Activated T-cell treated with anti-CD3 and anti-CD28 coated beads for 1 hour (primary cell): ENCODE data around the gene SLC5A10.
"Not testable (repeated sequence)": the region's sequence is repeated elsewhere in the genome, so short reads cannot be mapped to it uniquely, and the experiment has no call there.

Experiments used
- DNase-seq: peaks from one replicate; pipeline ENCODE4 v3.0.0-alpha.2; 2020; ENCODE audit warnings: low read depth

Gene SLC5A10

DNA sequence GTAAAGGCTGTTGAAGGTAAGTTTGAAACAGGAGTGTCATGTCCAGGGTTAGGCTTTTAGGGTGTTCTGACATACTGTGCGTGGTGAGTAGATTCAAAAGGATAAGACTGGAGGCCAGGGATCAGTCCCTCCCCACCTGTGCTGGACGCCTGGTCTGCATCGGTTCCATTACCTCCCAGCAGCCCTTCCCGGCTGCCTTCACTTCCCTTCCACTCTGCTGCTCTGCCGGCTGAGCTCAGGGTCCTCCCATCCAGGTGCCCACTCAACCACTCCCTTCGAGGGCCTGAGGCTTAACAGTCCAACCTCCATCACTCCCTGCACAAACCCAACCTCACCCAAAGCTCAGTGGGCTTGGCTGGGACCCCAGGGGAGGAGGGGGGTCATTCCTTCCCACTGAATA is 4.1 kb upstream of the SLC5A10 start:
- no peak for DNase-seq

DNA sequence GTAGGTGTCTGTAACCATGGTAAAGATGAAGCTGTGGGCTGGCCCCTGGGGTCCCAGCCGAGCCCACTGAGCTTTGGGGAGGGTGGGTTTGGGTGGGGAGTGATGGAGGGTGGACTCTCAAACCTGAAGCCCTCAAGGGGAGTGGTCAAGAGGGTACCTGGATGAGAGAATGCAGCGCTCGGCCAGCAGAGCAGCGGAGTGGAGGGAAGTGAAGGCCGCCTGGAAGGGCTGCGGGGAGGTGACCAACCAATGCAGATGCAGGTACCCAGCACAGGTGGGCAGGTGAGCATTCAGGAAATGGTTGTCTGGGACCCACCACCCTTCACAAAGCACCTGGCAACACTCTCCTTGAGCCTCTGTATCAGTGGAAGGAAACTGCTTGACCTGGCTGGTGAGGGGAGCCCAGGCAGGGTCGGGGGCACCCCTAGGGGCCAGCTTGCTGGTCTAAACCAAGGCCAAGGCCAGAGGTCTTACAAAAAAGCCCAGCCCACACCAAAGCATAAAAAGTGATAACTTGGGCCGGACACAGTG is 3.4 kb upstream of the SLC5A10 start:
- DNase-seq = no peak

DNA sequence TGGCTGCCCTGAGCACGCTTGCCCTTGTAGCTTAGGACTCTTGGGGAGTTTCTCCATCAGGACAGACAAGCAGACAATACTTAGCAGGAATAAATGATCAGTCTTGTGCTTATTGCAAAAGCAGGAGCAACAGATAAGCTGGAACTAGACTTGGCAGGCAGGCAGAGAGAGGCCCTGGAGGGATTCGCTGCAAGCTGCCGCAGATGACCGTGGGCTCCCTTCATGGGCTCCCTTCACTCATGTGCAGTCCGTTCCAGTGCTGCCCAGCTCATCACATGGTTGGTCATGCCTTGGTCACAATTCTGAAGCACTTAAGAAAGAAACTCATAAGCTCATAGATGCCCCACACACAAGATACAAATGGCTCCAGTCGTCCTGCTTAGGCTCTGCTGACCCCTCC is 2.4 kb upstream of the SLC5A10 start:
- DNase-seq = no peak

DNA sequence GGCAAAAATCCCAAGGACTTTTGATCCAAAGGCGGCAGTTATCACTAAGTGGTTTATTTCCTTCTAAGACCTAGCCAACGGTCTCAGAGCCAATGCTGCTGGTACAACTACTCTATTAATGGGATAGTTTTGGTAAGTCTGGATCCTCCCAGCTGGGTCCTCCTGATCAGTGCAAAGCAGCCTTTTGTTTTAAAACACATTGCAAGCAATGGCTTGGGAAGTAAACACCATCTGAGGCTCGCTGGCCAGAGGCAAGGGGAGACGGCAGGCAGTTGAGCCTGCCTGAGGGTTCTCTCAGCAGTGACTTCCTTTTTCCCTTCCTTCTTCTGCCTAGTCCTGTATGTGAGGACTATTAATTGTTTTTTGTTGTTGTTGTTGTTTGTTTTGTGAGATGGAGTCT is 1.6 kb upstream of the SLC5A10 start:
- DNase-seq = no peak

DNA sequence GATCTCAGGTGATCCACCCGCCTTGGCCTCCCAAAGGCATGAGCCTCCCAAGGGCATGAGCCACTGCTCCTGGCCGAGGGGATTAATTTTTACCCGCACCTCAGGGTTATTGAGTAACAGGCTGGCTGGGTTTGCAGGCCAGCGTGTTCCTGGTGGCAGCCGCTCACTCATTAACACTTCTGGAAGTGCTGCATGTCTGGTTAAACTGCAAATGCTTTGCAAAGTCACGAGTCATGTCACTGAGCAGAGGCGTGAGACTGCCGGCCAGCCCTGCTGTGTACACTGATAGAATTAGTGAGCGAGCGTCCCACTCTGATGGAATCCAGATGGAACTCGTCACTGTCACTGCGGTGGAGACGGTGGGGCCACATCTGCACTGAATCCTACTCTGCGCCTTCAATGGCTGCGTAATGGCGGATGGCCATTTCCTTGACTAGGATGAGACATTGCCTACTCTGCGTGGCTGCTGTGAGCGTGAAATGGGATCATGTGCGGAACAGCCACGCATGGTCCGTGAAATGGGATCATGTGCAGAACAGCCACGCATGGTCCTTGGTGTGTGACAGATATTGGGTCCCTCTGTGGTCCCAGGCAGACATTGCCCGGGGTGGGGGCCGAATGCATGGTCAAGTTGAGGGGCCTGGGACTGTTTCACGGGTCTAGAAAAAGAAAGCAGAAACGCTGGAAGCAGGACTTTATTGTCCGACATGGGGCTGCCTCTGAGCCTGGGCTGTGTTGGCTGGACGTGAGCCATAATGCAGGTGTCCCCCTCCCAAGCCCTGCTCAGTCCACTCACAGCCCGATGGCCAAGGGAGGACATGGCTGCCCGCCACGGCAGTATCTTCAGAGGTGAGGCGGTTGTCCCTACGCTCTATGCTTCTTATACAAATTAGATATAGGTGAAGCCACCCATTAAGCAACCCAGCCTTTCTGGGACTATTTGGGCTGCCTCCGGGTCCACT is 740 bp upstream of the SLC5A10 start:
- no peak for DNase-seq

DNA sequence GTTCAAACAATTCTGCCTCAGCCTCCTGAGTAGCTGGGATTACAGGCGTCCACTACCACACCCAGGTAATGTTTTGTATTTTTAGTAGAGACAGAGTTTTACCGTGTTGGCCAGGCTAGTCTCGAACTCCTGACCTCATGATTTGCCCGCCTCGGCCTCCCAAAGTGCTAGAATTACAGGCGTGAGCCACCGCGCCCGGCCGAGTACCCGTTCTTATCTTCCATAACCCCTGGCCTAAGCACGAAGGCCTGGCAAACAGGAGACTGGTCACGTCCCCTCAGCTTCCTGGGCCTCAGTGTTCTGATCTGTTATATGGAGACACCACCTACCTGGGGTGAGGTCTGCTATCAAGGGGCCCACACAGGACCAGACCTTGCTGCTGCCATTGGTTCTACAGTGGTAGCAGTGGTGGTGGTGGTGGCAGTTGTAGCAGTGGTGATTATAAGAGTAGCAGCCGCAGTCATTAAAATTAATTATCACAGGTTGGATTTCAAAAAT is 1.3 kb downstream of the SLC5A10 start:
- DNase-seq = no peak

DNA sequence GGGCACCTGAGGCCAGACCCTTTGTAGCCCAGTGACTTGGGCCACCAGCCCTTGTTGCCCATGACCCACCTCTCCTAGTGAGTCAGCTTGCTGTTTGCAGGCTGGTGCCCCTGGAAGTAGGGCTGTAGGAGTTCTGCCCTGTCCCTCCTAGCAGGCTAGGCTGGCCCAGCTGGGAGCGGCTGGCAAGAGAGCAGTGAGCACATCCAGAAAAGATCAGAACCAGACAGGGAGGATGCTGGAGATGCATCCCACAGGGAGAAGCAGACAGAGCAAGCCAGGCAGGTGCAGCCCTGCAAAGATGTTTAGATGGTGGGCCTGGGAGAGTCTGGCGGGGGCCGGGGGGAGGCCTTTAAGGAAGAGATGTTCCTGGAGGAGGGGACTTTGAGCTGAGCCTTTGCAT is 2.4 kb downstream of the SLC5A10 start:
- no peak for DNase-seq

DNA sequence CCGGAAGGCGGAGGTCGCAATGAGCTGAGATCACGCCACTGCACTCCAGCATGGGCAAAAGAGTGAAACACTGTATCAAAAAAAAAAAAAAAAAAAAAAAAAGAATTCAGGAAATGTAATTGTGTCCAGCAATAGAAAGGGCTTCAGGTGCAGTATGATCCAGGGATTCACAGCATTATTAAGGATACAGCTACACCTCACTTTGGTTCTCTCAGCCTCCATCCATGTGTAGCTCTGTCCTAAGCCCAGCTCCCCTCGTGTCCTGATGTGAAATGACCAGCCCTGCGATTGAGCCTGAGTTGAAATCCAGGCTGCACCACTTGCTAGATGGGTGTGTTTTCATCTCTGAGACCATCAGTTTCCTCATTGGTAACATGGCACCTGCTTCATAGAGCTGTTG is 3.0 kb downstream of the SLC5A10 start:
- DNase-seq = no peak

DNA sequence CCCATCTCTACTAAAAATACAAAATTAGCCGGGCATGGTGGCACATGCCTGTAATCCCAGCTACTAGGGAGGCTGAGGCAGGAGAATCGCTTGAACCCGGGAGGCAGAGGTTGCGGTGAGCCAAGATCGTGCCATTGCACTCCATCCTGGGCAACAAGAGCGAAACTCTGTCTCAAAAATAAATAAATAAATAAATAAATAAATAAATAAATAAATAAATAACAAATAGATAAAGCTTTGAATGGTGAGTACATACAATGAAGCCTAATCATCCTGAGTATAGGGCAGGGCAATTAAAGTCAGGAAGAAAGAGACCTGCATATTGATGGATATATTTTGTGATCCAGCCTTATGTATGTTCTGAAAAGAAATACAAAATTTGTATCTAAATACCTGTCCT is 4.1 kb downstream of the SLC5A10 start:
- not testable (repeated sequence) for DNase-seq

DNA sequence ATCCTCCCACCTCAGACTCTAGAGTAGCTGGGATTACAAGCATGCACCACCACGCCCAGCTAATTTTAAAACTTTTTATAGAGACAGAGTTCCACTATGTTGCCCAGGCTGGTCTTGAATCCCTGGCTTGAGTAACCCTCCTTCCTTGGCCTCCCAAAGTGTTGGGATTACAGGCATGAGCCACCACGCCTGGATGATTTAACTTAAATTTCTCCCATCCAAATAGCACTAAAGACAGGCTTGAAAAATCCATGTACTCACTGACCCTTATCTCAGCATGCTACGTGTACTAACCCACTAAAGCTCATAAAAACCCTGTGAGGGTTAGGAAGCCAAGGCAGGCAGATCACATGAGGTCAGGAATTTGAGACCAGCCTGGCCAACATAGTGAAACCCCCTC is 4.6 kb downstream of the SLC5A10 start:
- DNase-seq = no peak

DNA sequence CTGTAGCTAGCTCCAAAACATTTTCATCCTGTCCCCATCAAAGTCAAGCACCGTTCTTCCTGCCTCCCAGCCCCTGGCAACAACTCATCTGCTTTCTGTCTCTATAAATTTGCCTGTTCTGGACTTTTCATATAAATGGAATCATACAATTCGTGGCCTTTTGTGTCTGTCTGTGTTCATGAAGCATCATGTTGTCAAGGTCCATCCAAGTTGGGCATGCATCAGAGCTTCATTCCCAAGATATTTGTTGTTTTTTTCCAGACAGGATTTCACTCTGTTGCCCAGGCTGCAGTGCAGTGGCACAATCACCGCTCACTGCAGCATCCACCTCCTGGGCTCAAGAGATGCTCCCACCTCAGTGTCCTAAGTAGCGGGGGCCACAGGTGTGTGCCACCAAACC is 5.9 kb downstream of the SLC5A10 start:
- no peak for DNase-seq

DNA sequence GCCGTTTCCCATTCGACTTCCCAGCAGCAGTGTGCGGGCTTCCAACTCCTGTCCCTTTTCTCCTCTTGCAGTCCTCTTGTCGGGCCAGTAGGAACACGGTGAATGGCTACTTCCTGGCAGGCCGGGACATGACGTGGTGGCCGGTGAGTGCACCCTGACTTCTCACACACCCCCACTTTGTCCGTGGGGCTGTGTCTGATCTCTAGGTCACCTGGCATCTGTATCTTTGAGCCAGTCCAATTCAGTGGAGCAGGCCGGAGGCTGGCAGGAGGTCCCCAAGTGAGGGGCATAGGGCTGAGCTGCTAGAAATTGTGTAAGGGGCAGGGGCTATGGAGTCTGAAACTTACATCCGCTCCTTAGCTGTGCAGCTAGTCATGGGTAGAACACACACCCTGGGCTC is 6.6 kb downstream of the SLC5A10 start:
- no peak for DNase-seq

DNA sequence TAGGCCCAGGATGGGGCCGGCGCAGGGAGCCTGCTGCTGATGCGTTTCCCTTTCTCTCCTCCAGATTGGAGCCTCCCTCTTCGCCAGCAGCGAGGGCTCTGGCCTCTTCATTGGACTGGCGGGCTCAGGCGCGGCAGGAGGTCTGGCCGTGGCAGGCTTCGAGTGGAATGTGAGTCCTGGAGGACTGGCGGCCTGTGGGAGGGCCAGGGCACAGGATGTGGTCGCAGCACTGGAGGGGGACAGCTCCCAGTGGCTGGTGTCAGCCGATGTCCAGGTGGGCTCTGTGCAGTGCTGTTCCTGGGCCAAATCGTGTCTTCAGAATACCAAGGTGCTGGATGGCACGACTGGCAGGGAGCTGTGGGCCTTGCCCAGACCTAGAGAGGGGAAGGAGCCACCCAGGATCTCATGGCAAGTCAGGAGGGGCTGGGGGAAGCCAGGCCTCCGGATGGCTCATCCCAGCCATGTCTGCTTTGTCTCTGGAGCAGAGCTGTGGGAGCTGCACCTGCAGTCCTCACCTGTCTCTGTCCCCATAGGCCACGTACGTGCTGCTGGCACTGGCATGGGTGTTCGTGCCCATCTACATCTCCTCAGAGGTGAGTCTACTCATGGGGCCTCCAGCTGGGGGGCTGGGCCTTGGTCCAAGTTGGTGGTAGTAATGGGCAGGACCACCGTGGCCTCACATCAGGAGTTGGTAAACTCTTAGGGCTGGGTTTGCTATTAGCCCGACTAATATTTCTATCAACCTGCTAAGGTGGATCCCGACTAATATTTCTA is 7.3 kb downstream of the SLC5A10 start:
- no peak for DNase-seq

DNA sequence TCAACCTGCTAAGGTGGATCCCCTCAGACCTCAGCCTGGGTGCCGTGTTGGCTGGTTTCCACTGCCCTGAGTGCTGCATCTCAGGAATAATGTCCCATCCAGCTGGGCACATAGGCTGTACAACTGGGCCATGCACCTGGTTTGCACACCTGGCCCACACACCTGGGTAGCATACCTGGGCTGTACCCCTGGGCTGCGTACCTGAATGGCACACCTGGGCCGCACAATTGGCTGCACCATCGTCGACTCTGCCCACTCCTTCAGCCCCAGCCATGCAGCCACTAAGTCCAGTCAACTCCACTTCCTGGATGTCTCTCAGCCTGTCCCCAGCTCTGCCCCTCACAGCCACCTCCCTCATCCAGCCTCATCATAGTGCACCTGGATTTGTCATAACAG is 7.9 kb downstream of the SLC5A10 start:
- no peak for DNase-seq

DNA sequence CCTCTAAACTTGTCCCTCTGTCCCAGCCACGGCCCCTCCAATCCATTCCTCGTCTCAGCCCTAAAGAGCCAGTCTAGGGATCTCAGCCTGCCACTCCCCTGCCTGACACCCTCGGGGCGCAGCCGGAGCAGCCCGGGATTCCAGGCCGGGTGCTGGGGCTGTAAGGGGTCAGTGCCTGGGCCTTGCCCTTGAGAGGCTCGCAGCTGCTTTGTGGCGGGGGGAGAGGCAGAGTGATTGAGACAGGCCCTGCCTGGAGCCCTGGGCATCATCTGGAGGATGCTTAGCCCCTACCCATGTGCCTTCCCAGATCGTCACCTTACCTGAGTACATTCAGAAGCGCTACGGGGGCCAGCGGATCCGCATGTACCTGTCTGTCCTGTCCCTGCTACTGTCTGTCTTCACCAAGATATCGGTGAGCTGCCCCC is 8.3 kb downstream of the SLC5A10 start:
- DNase-seq = no peak

DNA sequence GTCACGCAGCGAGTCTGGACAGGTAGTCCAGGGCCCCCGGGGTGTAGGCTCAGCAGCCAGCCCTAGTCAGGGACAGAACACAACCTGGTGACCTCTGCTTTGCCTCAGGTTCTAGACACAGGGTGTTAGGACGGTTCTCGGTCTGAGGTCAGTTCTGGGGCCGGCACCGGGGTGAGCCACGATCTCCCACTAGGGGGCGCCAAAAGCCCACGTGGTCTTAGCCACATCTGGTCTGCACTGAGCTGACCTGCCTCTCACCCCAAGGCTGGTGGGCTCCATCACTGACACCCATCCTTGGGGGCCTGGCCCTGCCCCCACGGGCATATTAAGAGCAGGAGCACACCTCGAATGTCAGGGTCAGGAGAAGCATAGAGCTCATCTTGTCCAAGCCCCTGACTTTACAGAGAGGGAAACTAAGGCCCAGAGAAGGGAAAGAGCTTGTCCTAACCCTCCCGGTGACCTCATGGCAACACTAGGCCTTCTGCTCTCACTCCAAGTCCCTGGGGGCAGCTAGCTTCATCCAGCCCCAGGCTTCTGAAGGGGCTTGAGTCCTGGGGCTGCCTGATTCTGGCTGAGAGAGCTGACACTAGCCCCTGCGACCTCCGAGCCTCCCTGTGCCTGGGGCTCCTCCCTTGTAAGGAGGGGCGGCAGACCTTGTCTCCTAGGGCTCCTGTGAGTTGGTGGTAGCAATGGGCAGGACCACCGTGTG is 9.0 kb downstream of the SLC5A10 start:
- peak; percentile 74 for DNase-seq

DNA sequence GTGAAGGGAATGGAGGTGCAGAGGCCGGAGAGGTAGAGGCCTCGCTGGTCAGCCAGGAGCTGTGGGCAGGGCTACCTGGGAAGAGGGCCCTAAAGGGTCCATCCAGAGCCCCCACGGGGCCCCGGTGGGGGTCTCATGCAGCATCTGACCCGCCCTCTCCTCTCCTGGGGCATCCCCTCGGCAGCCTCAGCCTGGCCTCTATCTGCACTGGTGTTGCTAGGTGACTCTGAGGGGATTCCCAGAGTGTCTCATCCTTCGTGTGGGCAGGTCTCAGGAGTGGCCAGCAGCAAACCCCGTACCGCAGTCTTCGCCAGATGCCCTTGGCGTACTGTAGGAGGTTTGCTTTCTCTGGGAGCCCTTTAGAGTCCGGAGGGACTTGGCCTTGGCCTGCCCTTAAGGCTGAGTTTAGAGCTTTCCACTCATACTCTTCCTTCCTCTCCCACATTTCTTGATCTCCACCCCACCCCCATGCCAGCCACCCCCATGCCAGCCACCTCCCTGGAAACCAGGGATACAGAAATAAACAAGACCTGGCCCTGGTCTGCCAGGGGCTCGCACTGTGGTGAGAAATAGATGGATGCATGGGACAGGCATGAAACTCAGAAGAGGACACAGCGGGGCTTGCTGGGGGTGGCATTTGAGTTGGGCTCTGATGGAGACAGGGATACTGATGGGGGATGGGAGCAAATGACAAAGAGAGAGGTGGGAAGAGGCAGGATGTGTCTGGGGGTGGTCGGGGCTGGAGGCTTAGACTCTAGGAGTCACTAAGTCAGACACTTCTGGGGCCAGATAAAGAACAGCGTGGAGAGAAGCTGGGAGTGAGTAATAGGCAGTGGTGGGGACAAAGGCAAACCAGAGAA is 9.9 kb downstream of the SLC5A10 start:
- DNase-seq = no peak

DNA sequence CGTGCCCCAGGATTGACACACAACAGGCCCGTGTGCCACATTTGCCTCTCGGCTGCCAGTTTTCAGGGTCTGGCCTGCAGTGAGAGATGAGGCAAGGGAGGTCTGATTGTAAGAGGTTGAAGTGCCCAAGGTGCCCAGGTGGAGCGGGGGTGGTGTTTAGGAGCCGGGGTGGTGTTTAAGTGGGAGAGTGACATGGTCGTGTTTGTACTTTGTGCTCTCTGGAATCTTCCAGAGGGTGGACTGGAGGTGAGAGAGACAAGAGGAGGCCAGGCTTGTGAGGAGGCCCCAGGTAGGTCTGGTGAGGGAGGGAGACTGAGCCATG is 10.5 kb downstream of the SLC5A10 start:
- no peak for DNase-seq

DNA sequence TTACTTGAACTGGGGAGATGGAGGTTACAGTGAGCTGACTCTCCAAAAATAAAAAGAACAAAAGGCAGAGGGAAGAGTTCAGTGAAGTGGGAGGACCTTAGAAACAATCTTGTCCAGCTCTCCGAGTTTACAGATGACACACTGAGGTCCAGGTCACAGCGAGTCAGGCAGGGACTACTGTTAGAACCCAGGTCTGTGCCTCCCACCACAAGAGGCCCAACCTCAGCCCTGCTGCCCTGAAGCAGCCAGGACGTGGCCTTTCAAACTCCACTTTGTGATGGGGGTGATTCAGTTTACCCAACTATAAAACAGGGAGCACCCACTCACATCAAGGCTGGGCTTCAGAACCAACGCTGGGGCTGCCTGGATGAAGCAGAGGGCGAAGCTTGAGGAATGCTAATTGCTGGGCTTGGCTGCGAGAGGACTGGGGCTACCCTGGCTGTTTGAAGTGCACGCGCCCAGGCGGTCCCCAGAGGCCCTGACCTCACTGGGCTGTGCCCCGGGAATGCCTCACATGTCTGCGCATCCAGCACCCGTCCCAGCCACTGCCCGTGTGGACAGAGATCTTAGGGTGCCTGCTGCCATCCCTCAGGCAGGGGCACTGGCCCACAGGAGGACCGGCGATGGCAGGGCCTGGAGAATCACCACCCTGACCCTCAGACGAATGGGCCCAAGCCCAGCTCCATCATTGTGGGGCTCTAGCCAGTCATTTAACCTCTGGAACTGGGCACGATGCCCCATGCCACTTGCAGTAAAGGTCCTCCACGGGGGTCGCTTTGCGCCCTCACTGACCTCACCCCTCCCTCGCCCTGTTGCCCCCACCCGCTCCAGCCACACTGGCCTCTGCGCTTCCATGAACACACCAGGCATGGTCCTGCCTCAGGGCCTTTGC is 11.4 kb downstream of the SLC5A10 start:
- no peak for DNase-seq

DNA sequence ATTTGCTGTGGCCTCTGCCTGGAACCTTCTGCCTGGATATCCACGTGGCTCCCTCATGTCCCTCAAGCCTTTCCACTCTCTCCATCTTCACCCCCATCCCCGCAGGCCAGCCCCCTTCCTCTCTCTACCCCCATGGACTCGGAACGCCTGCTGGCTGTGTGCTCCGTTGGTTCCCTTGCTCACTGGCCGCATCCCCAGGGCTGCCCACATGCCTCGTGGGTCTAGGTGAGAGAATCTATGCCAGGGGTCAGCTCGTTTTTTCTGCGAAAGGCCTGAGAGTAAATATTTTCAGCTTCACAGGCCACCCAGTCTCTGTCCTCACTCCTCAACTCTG is 12.0 kb downstream of the SLC5A10 start:
- no peak for DNase-seq

DNA sequence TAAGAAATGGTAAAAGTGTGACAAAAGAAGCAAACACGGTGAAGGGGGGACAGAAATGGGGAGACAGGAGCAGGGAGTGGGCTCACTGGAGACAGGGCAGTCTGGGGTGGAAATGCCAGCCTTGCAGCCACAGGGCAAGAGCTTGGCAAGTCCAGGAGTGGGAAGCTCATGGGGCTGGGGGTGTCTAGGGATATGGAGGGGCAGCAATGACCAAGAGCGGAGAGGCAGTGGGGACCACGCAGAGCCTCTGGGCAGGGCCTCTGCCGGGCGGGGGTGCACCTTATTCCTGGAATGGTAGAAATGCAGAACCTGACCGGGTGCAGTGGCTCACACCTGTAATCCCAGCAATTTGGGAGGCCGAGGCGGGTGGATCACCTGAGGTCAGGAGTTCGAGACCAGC is 12.6 kb downstream of the SLC5A10 start:
- DNase-seq = no peak
